T47D (cell line): ENCODE results near the gene VCL.

Experiments used
- DNase-seq, 2 experiments: peaks; one replicate each; pipeline versions ENCODE4 v3.0.0 to v3.0.0-alpha.2; 2011 to 2012; ENCODE audit warnings: low read depth in 1 of 2, low spot score in 1 of 2
- JUND ChIP-seq: IDR thresholded peaks from 2 replicates; pipeline ENCODE4 v1.6.1; 2012; ENCODE audit warnings: low read depth
- in situ Hi-C: cut with HindIII; loops from 2 replicates; pipeline ENCODE4 v1.10.0; 2016; ENCODE audit warnings: low sequenced_read_pairs, low pct_unique_long_range_greater_than_20kb

The VCL gene

GRCh38 chr10:74083304-74083703, 85.4 kb downstream of the VCL start:
- in situ Hi-C loops = no loop called here
- no peak for DNase-seq
- no peak for TF ChIP-seq JUND

GRCh38 chr10:74084955-74085354, 87.0 kb downstream of the VCL start:
- TF ChIP-seq JUND = no peak
- in situ Hi-C loops = no loop called here

GRCh38 chr10:74086317-74086716, 88.4 kb downstream of the VCL start:
- TF ChIP-seq JUND = no peak
- DNase-seq = no peak
- in situ Hi-C loops = no loop called here

More at GRCh38 chr10:74084955-74085354, 87.0 kb downstream of the VCL start:
- DNase-seq = no peak

GRCh38 chr10:74088722-74089121, 90.8 kb downstream of the VCL start:
- TF ChIP-seq JUND = no peak
- no peak for DNase-seq
- in situ Hi-C loops = no loop called here

- DNase-seq = no peak
- no peak for TF ChIP-seq JUND
- in situ Hi-C loops = no loop called here
These were observed 94.5 kb downstream of the VCL start for GRCh38 chr10:74092372-74092771.

- DNase-seq = no peak
- no peak for TF ChIP-seq JUND
- in situ Hi-C loops = no loop called here
These were observed 95.7 kb downstream of the VCL start for GRCh38 chr10:74093530-74094164.

- TF ChIP-seq JUND = no peak
- in situ Hi-C loops = no loop called here
- DNase-seq = no peak
These were observed 96.3 kb downstream of the VCL start for GRCh38 chr10:74094231-74094630.

- no peak for TF ChIP-seq JUND
- DNase-seq = no peak
- in situ Hi-C loops = no loop called here
These were observed 98.9 kb downstream of the VCL start for GRCh38 chr10:74096777-74097176.

- no peak for TF ChIP-seq JUND
- no peak for DNase-seq
- in situ Hi-C loops = no loop called here
These were observed 99.9 kb downstream of the VCL start for GRCh38 chr10:74097776-74098175.

- in situ Hi-C loops = no loop called here
- no peak for DNase-seq
- TF ChIP-seq JUND = no peak
These were observed 101.5 kb downstream of the VCL start for GRCh38 chr10:74099420-74099819.

GRCh38 chr10:74099836-74100235, 101.9 kb downstream of the VCL start:
- in situ Hi-C loops = no loop called here
- DNase-seq = no peak
- no peak for TF ChIP-seq JUND

- no peak for TF ChIP-seq JUND
- peak; percentile 58 to 64 for DNase-seq
- in situ Hi-C loops = no loop called here
These were observed 105.8 kb downstream of the VCL start for GRCh38 chr10:74103560-74104258.

GRCh38 chr10:74104480-74104879, 106.6 kb downstream of the VCL start:
- in situ Hi-C loops = no loop called here
- TF ChIP-seq JUND = no peak
- DNase-seq = no peak
